ENCODE results near the gene TRIM7.
A peak's percentile ranks its signal among the peaks of the same experiment; 100 is the strongest.

Gene TRIM7

GRCh38 chr5:181242031-181242451 lies 37.0 kb upstream of the TRIM7 start:
- DNase-seq (ENCODE audit: low read depth, low spot score), result no peak
- no peaks in the 10 kb centered on the region for H3K27me3 ChIP-seq (ENCODE audit: insufficient read depth, insufficient read length)
- no peaks in the 10 kb centered on the region for H3K9me3 ChIP-seq (ENCODE audit: insufficient read depth, low read length)
- peak overlapping the region; percentile 97 for H3K4me3 ChIP-seq (ENCODE audit: insufficient read length, low read depth)
- H3K9ac ChIP-seq (ENCODE audit: insufficient read length, low read depth), result peak overlapping the region; percentile 99
- TF ChIP-seq YY1 (IDR thresholded peaks at IDR 0.05; ENCODE audit: insufficient read depth, insufficient read length) (no peak), SUZ12 (IDR thresholded peaks at IDR 0.05; ENCODE audit: extremely low read depth, insufficient read depth, insufficient read length) (no peak), ZNF274 (IDR thresholded peaks at IDR 0.05; ENCODE audit: low read depth, low read length) (no peak)
- H3K4me1 ChIP-seq (ENCODE audit: insufficient read depth, insufficient read length), result peaks cover 3% of the 10 kb centered on the region
- H3K36me3 ChIP-seq (ENCODE audit: insufficient read depth, insufficient read length, low read length), result peaks cover 62% of the 10 kb centered on the region

GRCh38 chr5:181241393-181241975 lies 36.5 kb upstream of the TRIM7 start:
- H3K4me3 ChIP-seq (ENCODE audit: insufficient read length, low read depth), result peak overlapping the region; percentile 97

GRCh38 chr5:181239062-181239663 lies 34.2 kb upstream of the TRIM7 start:
- no peak for TF ChIP-seq SUZ12 (IDR thresholded peaks at IDR 0.05; ENCODE audit: extremely low read depth, insufficient read depth, insufficient read length)
- TF ChIP-seq ZNF274 (IDR thresholded peaks at IDR 0.05; ENCODE audit: low read depth, low read length), result no peak
- no peak for TF ChIP-seq YY1 (IDR thresholded peaks at IDR 0.05; ENCODE audit: insufficient read depth, insufficient read length)
- Histone ChIP-seq H3K4me1 (ENCODE audit: insufficient read depth, insufficient read length) (no peaks in the 10 kb centered on the region), H3K9ac (ENCODE audit: insufficient read length, low read depth) (no peak overlapping the region), H3K27me3 (ENCODE audit: insufficient read depth, insufficient read length) (no peaks in the 10 kb centered on the region), H3K36me3 (ENCODE audit: insufficient read depth, insufficient read length, low read length) (peaks cover 82% of the 10 kb centered on the region), H3K9me3 (ENCODE audit: insufficient read depth, low read length) (no peaks in the 10 kb centered on the region), H3K4me3 (ENCODE audit: insufficient read length, low read depth) (no peak overlapping the region)
- DNase-seq (ENCODE audit: low read depth, low spot score), result no peak

More at GRCh38 chr5:181241393-181241975, 36.5 kb upstream of the TRIM7 start:
- DNase-seq (ENCODE audit: low read depth, low spot score), result no peak
- H3K36me3 ChIP-seq (ENCODE audit: insufficient read depth, insufficient read length, low read length), result peaks cover 68% of the 10 kb centered on the region
- H3K9ac ChIP-seq (ENCODE audit: insufficient read length, low read depth), result peak overlapping the region; percentile 99
- no peaks in the 10 kb centered on the region for H3K27me3 ChIP-seq (ENCODE audit: insufficient read depth, insufficient read length)
- TF ChIP-seq YY1 (IDR thresholded peaks at IDR 0.05; ENCODE audit: insufficient read depth, insufficient read length) (no peak), SUZ12 (IDR thresholded peaks at IDR 0.05; ENCODE audit: extremely low read depth, insufficient read depth, insufficient read length) (no peak), ZNF274 (IDR thresholded peaks at IDR 0.05; ENCODE audit: low read depth, low read length) (no peak)
- H3K4me1 ChIP-seq (ENCODE audit: insufficient read depth, insufficient read length), result peaks cover 3% of the 10 kb centered on the region
- no peaks in the 10 kb centered on the region for H3K9me3 ChIP-seq (ENCODE audit: insufficient read depth, low read length)

- H3K4me1 ChIP-seq (ENCODE audit: insufficient read depth, insufficient read length), result no peaks in the 10 kb centered on the region
- no peaks in the 10 kb centered on the region for H3K9me3 ChIP-seq (ENCODE audit: insufficient read depth, low read length)
- no peak for TF ChIP-seq SUZ12 (IDR thresholded peaks at IDR 0.05; ENCODE audit: extremely low read depth, insufficient read depth, insufficient read length)
- TF ChIP-seq YY1 (IDR thresholded peaks at IDR 0.05; ENCODE audit: insufficient read depth, insufficient read length), result no peak
- TF ChIP-seq ZNF274 (IDR thresholded peaks at IDR 0.05; ENCODE audit: low read depth, low read length), result no peak
- H3K4me3 ChIP-seq (ENCODE audit: insufficient read length, low read depth), result no peak overlapping the region
- H3K9ac ChIP-seq (ENCODE audit: insufficient read length, low read depth), result no peak overlapping the region
- peaks cover 86% of the 10 kb centered on the region for H3K36me3 ChIP-seq (ENCODE audit: insufficient read depth, insufficient read length, low read length)
- no peak for DNase-seq (ENCODE audit: low read depth, low spot score)
- H3K27me3 ChIP-seq (ENCODE audit: insufficient read depth, insufficient read length), result no peaks in the 10 kb centered on the region
These were observed 32.9 kb upstream of the TRIM7 start for GRCh38 chr5:181237729-181238385.

GRCh38 chr5:181236954-181237641 lies 32.1 kb upstream of the TRIM7 start:
- H3K4me1 ChIP-seq (ENCODE audit: insufficient read depth, insufficient read length), result no peaks in the 10 kb centered on the region
- no peaks in the 10 kb centered on the region for H3K27me3 ChIP-seq (ENCODE audit: insufficient read depth, insufficient read length)
- peaks cover 86% of the 10 kb centered on the region for H3K36me3 ChIP-seq (ENCODE audit: insufficient read depth, insufficient read length, low read length)
- no peak overlapping the region for H3K9ac ChIP-seq (ENCODE audit: insufficient read length, low read depth)
- H3K4me3 ChIP-seq (ENCODE audit: insufficient read length, low read depth), result no peak overlapping the region
- TF ChIP-seq SUZ12 (IDR thresholded peaks at IDR 0.05; ENCODE audit: extremely low read depth, insufficient read depth, insufficient read length), result no peak
- no peak for TF ChIP-seq YY1 (IDR thresholded peaks at IDR 0.05; ENCODE audit: insufficient read depth, insufficient read length)
- no peak for TF ChIP-seq ZNF274 (IDR thresholded peaks at IDR 0.05; ENCODE audit: low read depth, low read length)
- no peak for DNase-seq (ENCODE audit: low read depth, low spot score)
- no peaks in the 10 kb centered on the region for H3K9me3 ChIP-seq (ENCODE audit: insufficient read depth, low read length)

GRCh38 chr5:181236471-181236870 lies 31.5 kb upstream of the TRIM7 start:
- no peak for DNase-seq (ENCODE audit: low read depth, low spot score)
- Histone ChIP-seq H3K4me1 (ENCODE audit: insufficient read depth, insufficient read length) (no peaks in the 10 kb centered on the region), H3K9ac (ENCODE audit: insufficient read length, low read depth) (no peak overlapping the region), H3K27me3 (ENCODE audit: insufficient read depth, insufficient read length) (no peaks in the 10 kb centered on the region), H3K4me3 (ENCODE audit: insufficient read length, low read depth) (no peak overlapping the region), H3K36me3 (ENCODE audit: insufficient read depth, insufficient read length, low read length) (peaks cover 84% of the 10 kb centered on the region), H3K9me3 (ENCODE audit: insufficient read depth, low read length) (no peaks in the 10 kb centered on the region)
- TF ChIP-seq ZNF274 (IDR thresholded peaks at IDR 0.05; ENCODE audit: low read depth, low read length) (no peak), SUZ12 (IDR thresholded peaks at IDR 0.05; ENCODE audit: extremely low read depth, insufficient read depth, insufficient read length) (no peak), YY1 (IDR thresholded peaks at IDR 0.05; ENCODE audit: insufficient read depth, insufficient read length) (no peak)
